ENCODE results near the gene APBA1. TPM values are rescaled to one million over a fixed set of nuclear protein-coding genes. Genes with fewer than 3 reads are reported as not detected.

Gene APBA1
- polyA plus RNA-seq, 3 donors: 1.6 TPM; not detected in 2

GRCh38 chr9:69468380-69468779 is 203.8 kb downstream of the APBA1 start:
- Mint-ChIP-seq H3K4me1 (peaks cover 13% of the 10 kb centered on the region), H3K27me3 (ENCODE audit: low read depth in 3 of 3) (peaks cover 0 to 5% (median 2%) of the 10 kb centered on the region in 3 donors), H3K27ac (no peak overlapping the region), H3K4me3 (no peak overlapping the region), H3K9me3 (peaks cover 0 to 2% (median 0%) of the 10 kb centered on the region in 7 donors), H3K36me3 (no peaks in the 10 kb centered on the region)
- Histone ChIP-seq H3K4me1 (ENCODE audit: control insufficient read depth in 1 of 2, insufficient read depth in 2 of 2, low read length in 2 of 2) (peaks cover 7 to 10% of the 10 kb centered on the region in 2 donors), H3K9ac (ENCODE audit: insufficient read depth, low read length, poor library complexity, severe bottlenecking) (no peak overlapping the region), H3K4me2 (replicated peaks; ENCODE audit: extremely low read depth, low read length, poor library complexity, severe bottlenecking) (no peak overlapping the region), H3K27me3 (ENCODE audit: control insufficient read depth in 2 of 2, insufficient read depth in 2 of 2, low read length in 2 of 2) (no peaks in the 10 kb centered on the region), H3K36me3 (replicated peaks in 1 of 2; ENCODE audit: control insufficient read depth in 1 of 2, insufficient read depth in 2 of 2, low read length in 2 of 2) (no peaks in the 10 kb centered on the region), H3K79me2 (ENCODE audit: insufficient read depth, low read length) (no peaks in the 10 kb centered on the region), H4K20me1 (ENCODE audit: insufficient read depth, low read length) (no peaks in the 10 kb centered on the region), H3K4me3 (replicated peaks in 1 of 3; ENCODE audit: low read depth in 2 of 3, low read length in 3 of 3) (no peak overlapping the region), H2AFZ (ENCODE audit: insufficient read depth, low read depth, low read length, poor library complexity, severe bottlenecking) (no peak overlapping the region), H3K9me3 (replicated peaks in 1 of 2; ENCODE audit: control insufficient read depth in 1 of 2, insufficient read depth in 1 of 2, low read length in 2 of 2) (no peaks in the 10 kb centered on the region), H3K27ac (ENCODE audit: low read depth in 1 of 2, low read length in 2 of 2) (no peak overlapping the region)
- no CpG with 5 or more reads among the region's 1 CpG for WGBS (ENCODE audit: insufficient coverage)
- TF ChIP-seq CTCF (IDR thresholded peaks at IDR 0.05): no peak
- intact Hi-C loops (cut with micrococcal nuclease): no loop called here
- DNase-seq: no peak

GRCh38 chr9:69466151-69466550 is 206.0 kb downstream of the APBA1 start:
- Histone ChIP-seq H3K4me3 (replicated peaks in 1 of 3; ENCODE audit: low read depth in 2 of 3, low read length in 3 of 3) (no peak overlapping the region), H3K79me2 (ENCODE audit: insufficient read depth, low read length) (no peaks in the 10 kb centered on the region), H4K20me1 (ENCODE audit: insufficient read depth, low read length) (no peaks in the 10 kb centered on the region), H3K4me2 (replicated peaks; ENCODE audit: extremely low read depth, low read length, poor library complexity, severe bottlenecking) (no peak overlapping the region), H3K36me3 (replicated peaks in 1 of 2; ENCODE audit: control insufficient read depth in 1 of 2, insufficient read depth in 2 of 2, low read length in 2 of 2) (no peaks in the 10 kb centered on the region), H3K27me3 (ENCODE audit: control insufficient read depth in 2 of 2, insufficient read depth in 2 of 2, low read length in 2 of 2) (no peaks in the 10 kb centered on the region), H2AFZ (ENCODE audit: insufficient read depth, low read depth, low read length, poor library complexity, severe bottlenecking) (no peak overlapping the region), H3K4me1 (ENCODE audit: control insufficient read depth in 1 of 2, insufficient read depth in 2 of 2, low read length in 2 of 2) (peaks cover 9 to 11% of the 10 kb centered on the region in 2 donors), H3K9ac (ENCODE audit: insufficient read depth, low read length, poor library complexity, severe bottlenecking) (no peak overlapping the region), H3K9me3 (replicated peaks in 1 of 2; ENCODE audit: control insufficient read depth in 1 of 2, insufficient read depth in 1 of 2, low read length in 2 of 2) (no peaks in the 10 kb centered on the region), H3K27ac (ENCODE audit: low read depth in 1 of 2, low read length in 2 of 2) (no peak overlapping the region)
- peaks cover 22% of the 10 kb centered on the region for H3K4me1 Mint-ChIP-seq
- TF ChIP-seq CTCF (IDR thresholded peaks at IDR 0.05): no peak
- intact Hi-C loops (cut with micrococcal nuclease): no loop called here
- H3K27me3 Mint-ChIP-seq (ENCODE audit: low read depth in 3 of 3): peaks cover 0 to 3% (median 2%) of the 10 kb centered on the region in 3 donors
- H3K9me3 Mint-ChIP-seq: peaks cover 0 to 2% (median 0%) of the 10 kb centered on the region in 7 donors
- H3K36me3 Mint-ChIP-seq: no peaks in the 10 kb centered on the region
- H3K27ac Mint-ChIP-seq: no peak overlapping the region
- no peak overlapping the region for H3K4me3 Mint-ChIP-seq
- no peak for DNase-seq
- 92% methylated on average over 7 of the region's 8 CpGs for WGBS (ENCODE audit: insufficient coverage)
